NAMALWA (cell line): ENCODE results near the gene HLX.

Experiments used
- DNase-seq: peaks from one replicate; pipeline ENCODE4 v3.0.0-alpha.2; 2015; ENCODE audit warnings: low spot score

The HLX gene

GRCh38 chr1:220882061-220882891 is 3.0 kb downstream of the HLX start:
- no peak for DNase-seq

DNA sequence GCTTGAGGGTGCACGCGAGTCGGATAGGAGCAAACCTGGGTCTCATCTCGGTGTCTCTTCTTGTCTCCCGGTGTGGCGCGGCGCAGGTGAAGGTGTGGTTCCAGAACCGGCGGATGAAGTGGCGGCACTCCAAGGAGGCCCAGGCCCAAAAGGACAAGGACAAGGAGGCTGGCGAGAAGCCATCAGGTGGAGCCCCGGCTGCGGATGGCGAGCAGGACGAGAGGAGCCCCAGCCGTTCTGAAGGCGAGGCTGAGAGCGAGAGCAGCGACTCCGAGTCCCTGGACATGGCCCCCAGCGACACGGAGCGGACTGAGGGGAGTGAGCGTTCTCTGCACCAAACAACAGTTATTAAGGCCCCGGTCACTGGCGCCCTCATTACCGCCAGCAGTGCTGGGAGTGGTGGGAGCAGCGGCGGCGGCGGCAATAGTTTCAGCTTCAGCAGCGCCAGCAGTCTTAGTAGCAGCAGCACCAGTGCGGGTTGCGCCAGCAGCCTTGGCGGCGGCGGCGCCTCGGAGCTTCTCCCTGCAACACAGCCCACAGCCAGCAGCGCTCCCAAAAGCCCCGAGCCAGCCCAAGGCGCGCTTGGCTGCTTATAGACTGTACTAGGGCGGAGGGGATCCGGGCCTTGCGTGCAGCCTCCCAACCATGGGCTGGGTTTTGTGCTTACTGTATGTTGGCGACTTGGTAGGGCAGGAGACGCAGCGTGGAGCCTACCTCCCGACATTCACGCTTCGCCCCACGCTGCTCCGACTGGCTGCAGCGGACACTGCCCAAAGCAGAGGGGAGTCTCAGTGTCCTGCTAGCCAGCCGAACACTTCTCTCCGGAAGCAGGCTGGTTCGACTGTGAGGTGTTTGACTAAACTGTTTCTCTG is 5.1 kb downstream of the HLX start:
- DNase-seq, result no peak

GRCh38 chr1:220884981-220885918 is 6.0 kb downstream of the HLX start:
- DNase-seq, result no peak

DNA sequence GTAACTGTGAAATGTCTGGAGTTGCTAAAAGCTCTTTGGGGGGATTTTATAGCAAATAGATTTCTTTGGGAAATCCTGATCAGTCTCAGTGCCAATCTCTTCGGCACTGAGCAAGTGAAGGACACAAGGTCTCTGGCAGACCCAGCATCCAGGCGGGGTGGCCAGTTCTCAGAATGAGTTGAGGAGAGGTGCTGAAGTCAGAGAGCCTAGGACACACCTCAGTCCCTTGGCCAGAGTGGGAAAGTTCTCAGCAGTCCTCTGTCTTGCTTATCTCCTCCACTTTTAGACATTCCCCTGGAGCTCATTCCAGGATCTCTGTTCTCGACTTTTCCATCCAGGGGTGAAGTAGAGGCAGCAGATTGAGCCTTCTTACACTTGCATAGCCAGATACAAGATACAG is 6.7 kb downstream of the HLX start:
- no peak for DNase-seq

- DNase-seq, result no peak
Measured at GRCh38 chr1:220886470-220887201, 7.4 kb downstream of the HLX start.

- DNase-seq, result no peak
Measured at GRCh38 chr1:220887202-220887519, 7.9 kb downstream of the HLX start.

GRCh38 chr1:220887520-220888416 is 8.5 kb downstream of the HLX start:
- no peak for DNase-seq

GRCh38 chr1:220888417-220888986 is 9.3 kb downstream of the HLX start:
- DNase-seq, result no peak

DNA sequence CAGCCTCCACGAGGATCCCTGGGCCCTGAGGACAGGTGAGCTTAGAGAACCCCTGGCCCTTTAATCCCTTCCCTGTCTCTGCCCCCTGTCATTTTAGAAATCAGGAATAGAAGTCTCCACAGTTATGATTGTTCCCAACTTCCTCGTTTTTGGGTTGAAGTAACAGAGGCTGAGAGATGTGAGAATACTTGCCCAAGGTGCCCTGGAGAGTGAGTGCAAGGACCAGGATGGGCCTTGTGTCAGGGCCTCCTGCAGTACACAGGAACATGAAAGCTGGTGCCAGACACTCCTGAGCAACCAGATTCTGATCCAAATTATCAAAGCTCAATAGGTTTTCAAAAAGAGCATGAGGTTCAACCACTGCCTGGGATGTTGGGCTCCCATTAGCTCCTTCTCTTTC is 10.1 kb downstream of the HLX start:
- DNase-seq, result no peak

- no peak for DNase-seq
Measured at GRCh38 chr1:220889848-220890287, 10.6 kb downstream of the HLX start.

DNA sequence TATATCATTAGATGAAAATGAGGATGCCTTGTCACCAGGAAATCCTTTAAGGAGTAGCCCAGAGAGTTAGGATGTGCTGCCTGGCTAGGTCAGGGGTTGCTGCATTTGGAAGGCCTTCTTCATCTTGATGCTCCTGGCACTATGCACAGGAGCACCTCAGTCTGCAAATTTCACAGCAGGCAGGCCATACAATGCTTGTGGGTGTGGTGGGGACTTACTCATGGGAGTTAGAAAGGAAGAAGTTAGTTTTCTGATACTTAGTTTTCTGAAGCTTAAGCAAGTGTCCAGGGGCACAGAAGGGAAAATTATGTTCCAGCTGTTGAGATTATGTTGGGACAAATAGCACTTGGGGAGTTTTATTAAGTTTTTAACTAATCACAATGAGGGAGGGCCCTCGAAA is 11.4 kb downstream of the HLX start:
- DNase-seq, result no peak

DNA sequence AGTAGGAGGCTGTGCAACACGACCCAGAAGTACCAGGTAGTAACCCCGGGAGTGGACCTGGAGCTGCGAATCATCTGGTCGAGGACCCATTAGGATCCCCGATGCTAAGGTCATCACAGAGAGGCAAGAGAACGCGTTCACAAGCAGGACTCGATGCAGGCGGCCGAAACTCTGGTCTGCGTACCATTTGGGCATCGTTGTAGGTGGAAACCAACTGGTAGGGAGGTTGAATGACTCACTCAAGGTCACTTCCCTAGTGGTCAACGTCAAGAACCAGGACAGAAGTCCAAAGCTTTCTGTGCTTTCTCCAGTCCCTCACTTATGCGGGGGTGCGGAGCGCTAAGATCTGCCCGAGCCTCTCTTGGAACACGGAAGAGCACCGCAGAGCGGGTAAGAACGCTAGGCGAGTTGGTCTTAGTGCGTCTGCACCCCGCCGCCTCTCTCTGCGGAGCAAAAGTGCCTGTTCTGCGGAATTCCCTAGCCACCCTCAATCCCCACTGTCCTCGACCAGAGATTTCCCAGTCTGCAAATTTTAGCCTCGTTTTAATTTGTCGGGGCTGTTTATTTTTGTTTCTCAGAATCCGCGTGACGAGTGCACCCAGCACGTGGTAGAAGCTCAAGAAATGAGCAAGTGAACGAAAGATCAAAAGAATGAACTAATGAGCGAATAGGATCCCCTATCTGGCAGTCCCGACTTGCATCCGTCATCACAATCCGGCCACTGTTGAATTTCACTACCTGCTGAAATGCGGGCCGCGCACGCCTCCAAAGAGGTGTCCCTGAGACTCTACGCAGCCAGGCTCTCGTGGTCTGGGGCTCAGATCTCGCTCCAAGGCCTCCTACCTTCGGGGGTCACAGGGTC is 12.2 kb downstream of the HLX start:
- DNase-seq, result no peak

DNA sequence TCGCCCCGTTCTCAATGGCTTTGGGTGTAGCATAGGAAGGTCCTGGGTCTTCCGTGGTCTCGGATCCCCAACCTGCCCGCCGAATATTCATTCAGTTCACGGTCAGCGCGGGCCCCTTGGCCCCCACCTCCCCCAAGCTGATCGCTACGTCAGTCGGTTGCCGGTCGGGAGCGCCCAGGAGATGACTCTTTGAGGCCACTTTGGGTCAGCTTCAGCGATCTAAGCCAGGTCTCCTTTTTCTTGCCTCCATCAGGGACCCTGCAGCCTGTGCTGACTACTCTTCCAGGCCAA is 12.8 kb downstream of the HLX start:
- DNase-seq, result no peak

DNA sequence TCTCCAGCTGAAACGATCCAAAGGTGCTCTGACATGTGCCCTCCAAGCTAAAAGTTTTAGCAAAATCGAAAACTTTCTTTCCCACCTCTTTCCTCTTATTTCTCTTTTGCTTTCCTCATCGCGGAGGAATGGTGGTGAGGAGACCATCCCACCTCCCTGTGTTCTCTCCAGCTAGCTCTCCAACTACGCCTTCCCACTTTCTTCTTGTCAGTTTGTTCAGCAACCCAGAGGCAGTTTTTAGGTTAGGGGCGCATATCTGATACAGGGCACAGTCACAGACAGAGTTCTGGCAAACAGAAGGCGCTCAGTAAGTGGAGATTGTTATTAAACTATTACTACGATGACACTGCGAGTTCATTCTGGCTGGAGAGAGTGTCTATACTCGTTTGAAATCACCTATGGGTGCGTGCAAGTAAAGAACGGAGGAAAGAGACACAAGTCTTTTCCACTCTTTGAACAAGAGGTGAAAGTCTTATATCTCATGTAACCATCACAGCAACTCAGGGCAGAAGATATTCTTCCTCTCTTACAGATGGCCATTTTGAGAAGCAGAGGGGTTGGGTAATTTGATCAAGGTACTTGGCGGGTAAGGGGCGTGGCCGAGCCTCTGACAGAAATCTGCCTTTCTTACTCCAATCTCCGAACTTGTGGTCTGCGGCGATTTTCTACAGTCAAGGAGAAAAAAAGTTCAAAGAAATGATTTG is 13.9 kb downstream of the HLX start:
- no peak for DNase-seq

- DNase-seq, result no peak
Measured at GRCh38 chr1:220893701-220894024, 14.4 kb downstream of the HLX start.

- DNase-seq, result no peak
Measured at GRCh38 chr1:220894025-220894923, 15.0 kb downstream of the HLX start.

GRCh38 chr1:220894924-220895256 is 15.6 kb downstream of the HLX start:
- DNase-seq, result no peak

DNA sequence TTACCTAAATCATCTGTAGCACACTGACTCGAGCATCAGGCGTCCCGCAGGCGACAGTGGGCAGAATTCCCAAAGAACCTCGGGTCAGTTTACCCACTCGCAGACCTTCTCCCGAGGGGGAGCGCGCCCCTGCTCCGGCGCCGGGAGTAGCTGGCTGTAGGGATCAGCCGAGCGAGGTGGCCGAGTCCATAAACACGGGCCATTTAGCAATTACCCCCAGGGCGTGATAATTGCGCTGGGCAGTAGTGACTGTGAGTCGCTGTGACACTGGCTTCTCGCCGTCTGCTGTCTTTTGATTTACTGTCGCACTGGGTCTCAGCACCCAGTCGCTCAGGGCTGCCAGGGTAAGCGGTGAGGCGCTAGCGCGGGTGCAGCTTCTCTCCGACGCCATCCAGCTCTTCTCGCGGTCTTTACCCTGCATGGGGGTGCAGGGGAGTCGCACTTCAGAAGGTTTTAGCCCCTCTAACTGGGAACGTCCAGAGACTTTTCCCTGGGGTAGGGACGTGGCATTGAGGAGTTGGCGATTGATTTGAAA is 16.2 kb downstream of the HLX start:
- no peak for DNase-seq
